ENCODE results near the gene HOXC4. TPM values are rescaled to one million over a fixed set of nuclear protein-coding genes. Genes with fewer than 3 reads are reported as not detected.

Gene HOXC4
- total and polyA plus RNA-seq, 2 donors (not counting 3 experiments of a cell fraction or from before 2014, with no cell fraction given) = 0.06 to 0.58 TPM

- BruUV-seq (replicated peaks) = no TSS peak
- TF ChIP-seq MAX (IDR thresholded peaks at IDR 0.05; ENCODE audit: insufficient read depth, insufficient read length) (no peak), EZH2 (IDR thresholded peaks at IDR 0.05; ENCODE audit: borderline replicate concordance, low read depth, low read length, severe bottlenecking) (peak; percentile 11)
- no peak overlapping the region for H3K27ac ChIP-seq (ENCODE audit: insufficient read depth, low read depth, low read length)
- no peaks in the 10 kb centered on the region for H3K9me3 ChIP-seq (replicated peaks; ENCODE audit: control insufficient read depth, insufficient read depth, low read length)
- CTCF ChIA-PET = no interaction called here
- DNase-seq (ENCODE audit: low read depth, low spot score) (no peak), FAIRE-seq (no peak)
- POLR2A ChIA-PET = no interaction called here
- H3K79me2 ChIP-seq (ENCODE audit: control insufficient read depth, insufficient read depth, low read length) = no peaks in the 10 kb centered on the region
- peaks cover 79% of the 10 kb centered on the region in 2 experiments for H3K27me3 ChIP-seq (ENCODE audit: control insufficient read depth in 2 of 2, insufficient read depth in 2 of 2, low read length in 2 of 2)
- H3K9me1 ChIP-seq (replicated peaks; ENCODE audit: control insufficient read depth, extremely low read depth, insufficient read depth, low read length) = no peaks in the 10 kb centered on the region
- intact Hi-C loops (cut with micrococcal nuclease) = no loop called here
- no peaks in the 10 kb centered on the region for H4K20me1 ChIP-seq (replicated peaks; ENCODE audit: control insufficient read depth, extremely low read depth, insufficient read depth, low read length)
- no peaks in the 10 kb centered on the region for H3K36me3 ChIP-seq (ENCODE audit: control insufficient read depth in 2 of 2, extremely low read depth in 1 of 2, insufficient read depth in 2 of 2, low read length in 2 of 2)
- no peak overlapping the region for H3K9ac ChIP-seq (replicated peaks; ENCODE audit: extremely low read depth, insufficient read depth, low read length)
- H3K4me3 ChIP-seq (replicated peaks in 1 of 3; ENCODE audit: insufficient read depth in 1 of 3, low read depth in 1 of 3, low read length in 3 of 3) = no peak overlapping the region
- dilution Hi-C loops (cut with MboI; ENCODE audit: extremely low pct_ligation_motif_present, low sequenced_read_pairs) = no loop called here
- no peak overlapping the region for H2AFZ ChIP-seq (ENCODE audit: low read depth, low read length)
- no peaks in the 10 kb centered on the region for H3K4me1 ChIP-seq (ENCODE audit: control insufficient read depth, extremely low read depth, insufficient read depth, low read length)
- H3K4me2 ChIP-seq (ENCODE audit: insufficient read depth, low read length) = no peak overlapping the region
These were observed 16.8 kb upstream of the HOXC4 start for GRCh38 chr12:54036620-54037359.

GRCh38 chr12:54037360-54038283 lies 16.0 kb upstream of the HOXC4 start:
- peaks cover 76 to 79% of the 10 kb centered on the region in 2 experiments for H3K27me3 ChIP-seq (ENCODE audit: control insufficient read depth in 2 of 2, insufficient read depth in 2 of 2, low read length in 2 of 2)
- H3K9ac ChIP-seq (replicated peaks; ENCODE audit: extremely low read depth, insufficient read depth, low read length) = no peak overlapping the region
- dilution Hi-C loops (cut with MboI; ENCODE audit: extremely low pct_ligation_motif_present, low sequenced_read_pairs) (no loop called here), intact Hi-C loops (cut with micrococcal nuclease) (no loop called here)
- ChIA-PET CTCF (interaction anchor here (1.7 kb wide), 1 partner anchor 164 kb away, joined by 4 read pairs; no protein-coding TSS in a partner anchor), POLR2A (no interaction called here)
- no peaks in the 10 kb centered on the region for H3K36me3 ChIP-seq (ENCODE audit: control insufficient read depth in 2 of 2, extremely low read depth in 1 of 2, insufficient read depth in 2 of 2, low read length in 2 of 2)
- no peaks in the 10 kb centered on the region for H4K20me1 ChIP-seq (replicated peaks; ENCODE audit: control insufficient read depth, extremely low read depth, insufficient read depth, low read length)
- no peaks in the 10 kb centered on the region for H3K9me1 ChIP-seq (replicated peaks; ENCODE audit: control insufficient read depth, extremely low read depth, insufficient read depth, low read length)
- H3K79me2 ChIP-seq (ENCODE audit: control insufficient read depth, insufficient read depth, low read length) = no peaks in the 10 kb centered on the region
- no peaks in the 10 kb centered on the region for H3K4me1 ChIP-seq (ENCODE audit: control insufficient read depth, extremely low read depth, insufficient read depth, low read length)
- H2AFZ ChIP-seq (ENCODE audit: low read depth, low read length) = no peak overlapping the region
- no peak overlapping the region for H3K4me2 ChIP-seq (ENCODE audit: insufficient read depth, low read length)
- DNase-seq (ENCODE audit: low read depth, low spot score) (no peak), FAIRE-seq (no peak)
- no peak overlapping the region for H3K27ac ChIP-seq (ENCODE audit: insufficient read depth, low read depth, low read length)
- BruUV-seq (replicated peaks) = no TSS peak
- no peak overlapping the region for H3K4me3 ChIP-seq (replicated peaks in 1 of 3; ENCODE audit: insufficient read depth in 1 of 3, low read depth in 1 of 3, low read length in 3 of 3)
- H3K9me3 ChIP-seq (replicated peaks; ENCODE audit: control insufficient read depth, insufficient read depth, low read length) = no peaks in the 10 kb centered on the region
- TF ChIP-seq EZH2 (IDR thresholded peaks at IDR 0.05; ENCODE audit: borderline replicate concordance, low read depth, low read length, severe bottlenecking) (peak; percentile 28), FOS (IDR thresholded peaks at IDR 0.05; ENCODE audit: borderline replicate concordance, insufficient read depth, low read length) (no peak)
